Lung (tissue), 12 donors: ENCODE results near the gene ZC3H18. TPM values are rescaled to one million over a fixed set of nuclear protein-coding genes. Genes with fewer than 3 reads are reported as not detected.

ENCODE experiments used
- ATAC-seq: fragments of 200-7000 bp; cut with Tn5 transposase; one replicate; pipeline ENCODE4 v1.9.1; 2020; ENCODE audit warnings: moderate number of reproducible peaks; ENCODE audit not compliant: insufficient read depth, low FRiP score
- DNase-seq, 3 donors: peaks; one replicate each; pipeline ENCODE4 v3.0.0-alpha.2; 2013 to 2017
- H3K27ac ChIP-seq, 2 donors: one replicate each; pipeline ENCODE4 v1.5.1; 2013; ENCODE audit warnings: mild to moderate bottlenecking in 2 of 2, moderate library complexity in 2 of 2, control low read depth in 1 of 2, inconsistent platforms in 1 of 2, low read depth in 1 of 2, low read length in 1 of 2
- H3K27me3 ChIP-seq, 3 donors: one replicate each; pipeline ENCODE4 v1.5.1; 2013; ENCODE audit warnings: low read length in 2 of 3; ENCODE audit not compliant: control insufficient read depth in 3 of 3, insufficient read depth in 3 of 3
- H3K36me3 ChIP-seq, 4 donors: one replicate each; pipeline ENCODE4 v1.5.1; 2013; ENCODE audit warnings: low read length in 4 of 4, mild to moderate bottlenecking in 1 of 4, moderate library complexity in 1 of 4; ENCODE audit not compliant: control insufficient read depth in 4 of 4, insufficient read depth in 4 of 4
- H3K4me1 ChIP-seq, 5 donors: one replicate each; pipeline ENCODE4 v1.5.1; 2013; ENCODE audit warnings: low read length in 5 of 5, mild to moderate bottlenecking in 2 of 5, moderate library complexity in 1 of 5; ENCODE audit not compliant: control insufficient read depth in 5 of 5, insufficient read depth in 5 of 5
- H3K4me3 ChIP-seq: one replicate; pipeline ENCODE4 v1.5.1; 2013; ENCODE audit warnings: mild to moderate bottlenecking, control low read depth, moderate library complexity
- H3K9ac ChIP-seq, 2 donors: one replicate each; pipeline ENCODE4 v1.5.1; 2013; ENCODE audit warnings: low read length in 2 of 2, control low read depth in 1 of 2; ENCODE audit not compliant: insufficient read depth in 1 of 2
- H3K9me3 ChIP-seq, 4 donors: one replicate each; pipeline ENCODE4 v1.5.1; 2013; ENCODE audit warnings: low read length in 3 of 4, mild to moderate bottlenecking in 1 of 4, moderate library complexity in 1 of 4; ENCODE audit not compliant: control insufficient read depth in 4 of 4, insufficient read depth in 3 of 4
- CTCF ChIP-seq: IDR thresholded peaks from 2 replicates; pipeline ENCODE4 v1.5.1; 2012; ENCODE audit warnings: mild to moderate bottlenecking; ENCODE audit errors: control extremely low read depth, extremely low read depth
- WGBS, 2 donors: extraction: QIAGEN DNeasy Blood & Tissue Kit; methylation state at CpG; one replicate each; pipeline ENCODE4 v1.1.7; 2013; 5-methylcytosine and 5-hydroxymethylcytosine counted together
- polyA plus RNA-seq, 2 donors: library from polyadenylated mRNA; stranded (reverse); fragments of 200-250 nt; gene quantifications; one replicate each; pipeline ENCODE4 v1.2.1, GENCODE V29; 2013
- total RNA-seq, 2 donors: library from RNA; depleted of rRNA in 1 of 2; stranded (reverse); fragments of >200 nt in 1 of 2; gene quantifications; one replicate each; pipeline ENCODE4 v1.2.1, GENCODE V29; 2014 to 2021
- donor health status: control.
- donor health status: control.
- donor health status: Bipolar disorder and iron deficiency.
- donor health status: healthy.
- donor health status: DM: yes; HTN: yes; CAD: no.

Gene ZC3H18
- total and polyA plus RNA-seq, 4 donors, result 21.2 to 44.0 (median 28.6) TPM

GRCh38 chr16:88626646-88627045 is 56.4 kb downstream of the ZC3H18 start:
- DNase-seq (no peak), ATAC-seq (no peak)
- Histone ChIP-seq H3K4me3 (no peak overlapping the region), H3K9me3 (no peaks in the 10 kb centered on the region), H3K4me1 (no peaks in the 10 kb centered on the region), H3K36me3 (peaks cover 10 to 72% (median 33%) of the 10 kb centered on the region in 4 donors), H3K27me3 (no peaks in the 10 kb centered on the region), H3K27ac (no peak overlapping the region), H3K9ac (no peak overlapping the region)
- TF ChIP-seq CTCF, result no peak
- WGBS, 2 donors, result 95 to 96% methylated on average over 9 of the region's 9 CpGs

- H3K36me3 ChIP-seq, result peaks cover 8 to 71% (median 24%) of the 10 kb centered on the region in 4 donors
- no peak for TF ChIP-seq CTCF
- H3K4me3 ChIP-seq, result no peak overlapping the region
- no peaks in the 10 kb centered on the region for H3K4me1 ChIP-seq
- no peaks in the 10 kb centered on the region for H3K27me3 ChIP-seq
- no peak overlapping the region for H3K9ac ChIP-seq
- no peaks in the 10 kb centered on the region for H3K9me3 ChIP-seq
- no peak for DNase-seq
- H3K27ac ChIP-seq, result no peak overlapping the region
- ATAC-seq, result no peak
- WGBS, 2 donors, result 91 to 95% methylated on average over 27 of the region's 27 CpGs
These were observed 57.6 kb downstream of the ZC3H18 start for GRCh38 chr16:88627531-88628411.

- H3K27ac ChIP-seq, result no peak overlapping the region
- ATAC-seq, result no peak
- no peaks in the 10 kb centered on the region for H3K4me1 ChIP-seq
- no peak for DNase-seq
- 72 to 76% methylated on average over 12 of the region's 12 CpGs for WGBS, 2 donors
- no peak overlapping the region for H3K4me3 ChIP-seq
- no peak overlapping the region for H3K9ac ChIP-seq
- no peaks in the 10 kb centered on the region for H3K9me3 ChIP-seq
- no peak for TF ChIP-seq CTCF
- H3K27me3 ChIP-seq, result no peaks in the 10 kb centered on the region
- H3K36me3 ChIP-seq, result peaks cover 3 to 67% (median 16%) of the 10 kb centered on the region in 4 donors
These were observed 58.3 kb downstream of the ZC3H18 start for GRCh38 chr16:88628512-88628974.
